CD14-positive monocyte (primary cell): ENCODE measurements around the gene RBP5. TPM values are rescaled to one million over a fixed set of nuclear protein-coding genes. Genes with fewer than 3 reads are reported as not detected.

Experiments
- DNase-seq, 3 donors: peaks; one replicate each; pipeline ENCODE4 v3.0.0-alpha.2; 2011 to 2022
- H2AFZ ChIP-seq: 2 replicates; pipeline ENCODE4 v1.6.0; 2012; ENCODE audit warnings: mild to moderate bottlenecking, low read depth, low read length, inconsistent platforms; ENCODE audit not compliant: insufficient read depth, poor library complexity, severe bottlenecking
- H3K27ac ChIP-seq, 2 donors: 1 replicate in 1 of 2; 2 replicates in 1 of 2; pipeline ENCODE4 v1.5.1; 2012 to 2013; ENCODE audit warnings: low read length in 2 of 2, control low read depth in 1 of 2, inconsistent platforms in 1 of 2, low read depth in 1 of 2, mild to moderate bottlenecking in 1 of 2
- H3K27me3 ChIP-seq, 2 donors: one replicate each; pipeline versions ENCODE4 v1.6.0 to v1.6.1; 2011 to 2013; ENCODE audit warnings: low read length in 2 of 2; ENCODE audit not compliant: control insufficient read depth in 2 of 2, insufficient read depth in 2 of 2
- H3K36me3 ChIP-seq, 2 donors: replicated peaks in 1 of 2; 1 replicate in 1 of 2; 2 replicates in 1 of 2; pipeline versions ENCODE4 v1.5.1 to v1.6.1; 2012 to 2013; ENCODE audit warnings: low read length in 2 of 2, control low read depth in 1 of 2, inconsistent platforms in 1 of 2, mild to moderate bottlenecking in 1 of 2; ENCODE audit not compliant: insufficient read depth in 2 of 2, control insufficient read depth in 1 of 2
- H3K4me1 ChIP-seq, 2 donors: 1 replicate in 1 of 2; 2 replicates in 1 of 2; pipeline versions ENCODE4 v1.5.1 to v1.6.1; 2012 to 2013; ENCODE audit warnings: low read length in 2 of 2, control low read depth in 1 of 2, inconsistent platforms in 1 of 2, mild to moderate bottlenecking in 1 of 2, moderate library complexity in 1 of 2; ENCODE audit not compliant: insufficient read depth in 2 of 2, control insufficient read depth in 1 of 2
- H3K4me2 ChIP-seq: replicated peaks from 2 replicates; pipeline ENCODE3; 2012; ENCODE audit warnings: low read length, moderate library complexity, mild to moderate bottlenecking; ENCODE audit not compliant: poor library complexity, severe bottlenecking; ENCODE audit errors: extremely low read depth
- H3K4me3 ChIP-seq, 3 experiments: fragments of 200-600 bp in 1 of 3; sonication (generic) in 1 of 3; replicated peaks in 1 of 3; 1 replicate in 2 of 3; 2 replicates in 1 of 3; pipeline ENCODE4 v1.5.1; 2011 to 2013; ENCODE audit warnings: low read length in 3 of 3, mild to moderate bottlenecking in 3 of 3, control low read depth in 2 of 3, low read depth in 2 of 3, inconsistent platforms in 1 of 3, moderate library complexity in 1 of 3
- H3K79me2 ChIP-seq: 2 replicates; pipeline ENCODE4 v1.6.0; 2012; ENCODE audit warnings: mild to moderate bottlenecking, control low read depth, inconsistent platforms, low read length, moderate library complexity; ENCODE audit not compliant: insufficient read depth
- H3K9ac ChIP-seq: 2 replicates; pipeline ENCODE4 v1.6.0; 2017; ENCODE audit warnings: low read length, mild to moderate bottlenecking; ENCODE audit not compliant: insufficient read depth, poor library complexity, severe bottlenecking
- H3K9me3 ChIP-seq, 2 donors: replicated peaks in 1 of 2; 1 replicate in 1 of 2; 2 replicates in 1 of 2; pipeline versions ENCODE4 v1.5.1 to v1.6.1; 2012 to 2013; ENCODE audit warnings: low read length in 2 of 2, control low read depth in 1 of 2; ENCODE audit not compliant: control insufficient read depth in 1 of 2, insufficient read depth in 1 of 2
- H4K20me1 ChIP-seq: 2 replicates; pipeline ENCODE4 v1.6.0; 2012; ENCODE audit warnings: mild to moderate bottlenecking, low read length, control low read depth, moderate library complexity; ENCODE audit not compliant: insufficient read depth
- H3K27ac Mint-ChIP-seq, 7 donors: one replicate each; pipeline ENCODE4 v1.8.0; 2020; ENCODE audit warnings: mild to moderate bottlenecking in 7 of 7, mixed read lengths in 7 of 7, moderate library complexity in 6 of 7, inconsistent platforms in 2 of 7
- H3K27me3 Mint-ChIP-seq, 3 donors: one replicate each; pipeline ENCODE4 v1.8.0; 2021 to 2022; ENCODE audit warnings: low read depth in 3 of 3, mild to moderate bottlenecking in 3 of 3, mixed read lengths in 3 of 3, moderate library complexity in 3 of 3, inconsistent platforms in 1 of 3
- H3K36me3 Mint-ChIP-seq, 2 donors: one replicate each; pipeline ENCODE4 v1.8.0; 2020; ENCODE audit warnings: mixed read lengths in 2 of 2, inconsistent platforms in 1 of 2, mild to moderate bottlenecking in 1 of 2
- H3K4me1 Mint-ChIP-seq: one replicate; pipeline ENCODE4 v1.8.0; 2020; ENCODE audit warnings: mild to moderate bottlenecking, mixed read lengths
- H3K4me3 Mint-ChIP-seq, 2 donors: one replicate each; pipeline ENCODE4 v1.8.0; 2020; ENCODE audit warnings: mild to moderate bottlenecking in 2 of 2, mixed read lengths in 2 of 2, moderate library complexity in 1 of 2
- H3K9me3 Mint-ChIP-seq, 7 donors: one replicate each; pipeline ENCODE4 v1.8.0; 2020 to 2022; ENCODE audit warnings: mixed read lengths in 7 of 7, mild to moderate bottlenecking in 6 of 7, moderate library complexity in 6 of 7, inconsistent platforms in 2 of 7
- WGBS: methylation state at CpG from one replicate; pipeline ENCODE4 v1.1.5; 2013; ENCODE audit warnings: missing lambda C conversion rate; ENCODE audit not compliant: insufficient coverage; 5-methylcytosine and 5-hydroxymethylcytosine counted together
- intact Hi-C, 2 donors: fragments of 100-400 bp; cut with micrococcal nuclease; formaldehyde crosslinking; loops; one replicate each; pipeline versions ENCODE4 v1.15.0 to v1.15.1; 2023
- polyA plus RNA-seq, 3 donors: library from polyadenylated mRNA; depleted of rRNA in 1 of 3; unstranded in 2 of 3; stranded (reverse) in 1 of 3; fragments of 300-500 nt in 2 of 3; fragments of >200 nt in 1 of 3; fragmentation: Illumina TruSeq in 2 of 3; gene quantifications; 1 replicate in 2 of 3; 2 replicates in 1 of 3; pipeline ENCODE4 v1.2.3, GENCODE V29; 2012 to 2021
- TF ChIP-seq, protein P1 (sequence below): fragments of 200-600 bp; IDR thresholded peaks from one replicate; pipeline ENCODE4 v1.8.0; 2022; ENCODE audit warnings: antibody characterized with exemption, mild to moderate bottlenecking

Gene RBP5
- polyA plus RNA-seq, 3 donors = not detected

DNA sequence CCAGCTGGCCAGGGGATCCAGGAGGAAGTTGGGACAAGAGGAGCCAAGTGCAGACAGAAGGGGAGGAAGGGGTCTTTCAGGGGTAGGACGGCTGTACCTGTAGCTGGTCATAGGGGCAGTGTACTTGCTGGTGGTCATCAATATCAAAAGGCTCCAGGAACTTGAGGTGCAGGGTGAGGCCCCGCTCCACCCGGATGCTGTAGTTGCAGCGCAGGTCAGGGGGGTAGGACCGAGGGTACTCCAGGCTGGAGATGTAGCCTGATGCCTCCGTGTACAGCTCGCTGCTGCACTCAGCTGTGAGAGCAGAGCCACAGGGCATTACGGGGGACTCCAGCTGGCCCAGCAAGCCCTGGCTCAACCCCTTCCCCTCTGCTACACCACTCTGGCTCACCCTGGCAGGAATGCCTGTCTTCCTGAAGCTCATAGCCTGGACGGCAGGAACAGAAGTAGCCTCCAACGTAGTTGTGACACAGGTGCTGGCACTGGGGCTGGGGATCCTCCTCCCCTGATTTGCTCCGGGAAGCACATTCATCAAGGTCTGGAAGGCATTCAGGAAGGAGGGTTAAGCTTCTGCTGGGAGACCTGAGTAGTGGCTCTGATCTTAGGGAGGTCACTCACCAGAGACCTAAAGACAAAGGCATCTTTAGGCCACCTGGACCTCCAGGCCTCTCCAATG lies 39.4 kb downstream of the RBP5 start:
- no peak for DNase-seq
- WGBS = 95% methylated on average over 11 of the region's 11 CpGs
- Histone ChIP-seq H3K9me3 (no peaks in the 10 kb centered on the region), H2AFZ (no peak overlapping the region), H3K36me3 (no peaks in the 10 kb centered on the region), H3K79me2 (no peaks in the 10 kb centered on the region), H3K27ac (no peak overlapping the region), H3K4me2 (no peak overlapping the region), H4K20me1 (no peaks in the 10 kb centered on the region), H3K27me3 (peaks cover 0 to 2% of the 10 kb centered on the region in 2 donors), H3K9ac (no peak overlapping the region), H3K4me3 (no peak overlapping the region), H3K4me1 (peaks cover 0 to 3% of the 10 kb centered on the region in 2 donors)
- peaks cover 0 to 1% (median 0%) of the 10 kb centered on the region in 7 donors for H3K9me3 Mint-ChIP-seq
- H3K36me3 Mint-ChIP-seq = no peaks in the 10 kb centered on the region
- H3K4me3 Mint-ChIP-seq = peak overlapping the region in 1 of 2 donors; percentile 10
- peaks cover 4 to 12% (median 8%) of the 10 kb centered on the region in 3 donors for H3K27me3 Mint-ChIP-seq
- TF ChIP-seq, protein P1, sequence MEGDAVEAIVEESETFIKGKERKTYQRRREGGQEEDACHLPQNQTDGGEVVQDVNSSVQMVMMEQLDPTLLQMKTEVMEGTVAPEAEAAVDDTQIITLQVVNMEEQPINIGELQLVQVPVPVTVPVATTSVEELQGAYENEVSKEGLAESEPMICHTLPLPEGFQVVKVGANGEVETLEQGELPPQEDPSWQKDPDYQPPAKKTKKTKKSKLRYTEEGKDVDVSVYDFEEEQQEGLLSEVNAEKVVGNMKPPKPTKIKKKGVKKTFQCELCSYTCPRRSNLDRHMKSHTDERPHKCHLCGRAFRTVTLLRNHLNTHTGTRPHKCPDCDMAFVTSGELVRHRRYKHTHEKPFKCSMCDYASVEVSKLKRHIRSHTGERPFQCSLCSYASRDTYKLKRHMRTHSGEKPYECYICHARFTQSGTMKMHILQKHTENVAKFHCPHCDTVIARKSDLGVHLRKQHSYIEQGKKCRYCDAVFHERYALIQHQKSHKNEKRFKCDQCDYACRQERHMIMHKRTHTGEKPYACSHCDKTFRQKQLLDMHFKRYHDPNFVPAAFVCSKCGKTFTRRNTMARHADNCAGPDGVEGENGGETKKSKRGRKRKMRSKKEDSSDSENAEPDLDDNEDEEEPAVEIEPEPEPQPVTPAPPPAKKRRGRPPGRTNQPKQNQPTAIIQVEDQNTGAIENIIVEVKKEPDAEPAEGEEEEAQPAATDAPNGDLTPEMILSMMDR = no peak
- no peak overlapping the region for H3K27ac Mint-ChIP-seq
- H3K4me1 Mint-ChIP-seq = peaks cover 9% of the 10 kb centered on the region
- intact Hi-C loops = no loop called here

DNA sequence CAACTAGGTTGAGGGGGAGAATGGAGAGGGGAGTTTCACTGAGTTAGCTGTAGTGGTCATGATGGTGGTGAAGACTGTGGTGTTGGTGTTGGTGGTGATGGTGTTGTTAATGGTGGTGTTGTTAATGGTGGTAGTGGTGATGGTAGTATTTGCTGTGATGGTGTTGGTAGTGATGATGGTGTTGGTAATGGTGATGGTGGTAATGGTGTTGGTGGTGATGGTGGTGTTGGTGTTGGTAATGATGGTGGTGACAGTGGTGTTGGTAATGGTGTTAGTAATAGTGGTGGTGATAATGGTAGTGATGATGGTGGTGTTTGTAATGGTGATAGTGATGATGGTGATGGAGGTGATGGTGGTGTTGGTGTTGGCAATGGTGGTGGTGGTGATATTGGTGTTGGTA lies 45.6 kb downstream of the RBP5 start:
- Histone ChIP-seq H3K4me3 (no peak overlapping the region), H3K79me2 (no peaks in the 10 kb centered on the region), H3K9me3 (no peaks in the 10 kb centered on the region), H3K4me1 (no peaks in the 10 kb centered on the region), H2AFZ (no peak overlapping the region), H3K4me2 (no peak overlapping the region), H3K9ac (no peak overlapping the region), H3K36me3 (no peaks in the 10 kb centered on the region), H4K20me1 (no peaks in the 10 kb centered on the region), H3K27me3 (no peaks in the 10 kb centered on the region), H3K27ac (no peak overlapping the region)
- no peak for DNase-seq
- no peak overlapping the region for H3K4me3 Mint-ChIP-seq
- no peak overlapping the region for H3K27ac Mint-ChIP-seq
- TF ChIP-seq, protein P1 = no peak
- H3K4me1 Mint-ChIP-seq = no peaks in the 10 kb centered on the region
- H3K9me3 Mint-ChIP-seq = peaks cover 0 to 5% (median 3%) of the 10 kb centered on the region in 7 donors
- no peaks in the 10 kb centered on the region for H3K36me3 Mint-ChIP-seq
- H3K27me3 Mint-ChIP-seq = no peaks in the 10 kb centered on the region
- intact Hi-C loops = no loop called here
